ENCODE results near the gene ATXN2L.
A peak's percentile ranks its signal among the peaks of the same experiment; 100 is the strongest.
"Not testable (repeated sequence)": the region's sequence is repeated elsewhere in the genome, so short reads cannot be mapped to it uniquely, and the experiment has no call there.

The ATXN2L gene, protein sequence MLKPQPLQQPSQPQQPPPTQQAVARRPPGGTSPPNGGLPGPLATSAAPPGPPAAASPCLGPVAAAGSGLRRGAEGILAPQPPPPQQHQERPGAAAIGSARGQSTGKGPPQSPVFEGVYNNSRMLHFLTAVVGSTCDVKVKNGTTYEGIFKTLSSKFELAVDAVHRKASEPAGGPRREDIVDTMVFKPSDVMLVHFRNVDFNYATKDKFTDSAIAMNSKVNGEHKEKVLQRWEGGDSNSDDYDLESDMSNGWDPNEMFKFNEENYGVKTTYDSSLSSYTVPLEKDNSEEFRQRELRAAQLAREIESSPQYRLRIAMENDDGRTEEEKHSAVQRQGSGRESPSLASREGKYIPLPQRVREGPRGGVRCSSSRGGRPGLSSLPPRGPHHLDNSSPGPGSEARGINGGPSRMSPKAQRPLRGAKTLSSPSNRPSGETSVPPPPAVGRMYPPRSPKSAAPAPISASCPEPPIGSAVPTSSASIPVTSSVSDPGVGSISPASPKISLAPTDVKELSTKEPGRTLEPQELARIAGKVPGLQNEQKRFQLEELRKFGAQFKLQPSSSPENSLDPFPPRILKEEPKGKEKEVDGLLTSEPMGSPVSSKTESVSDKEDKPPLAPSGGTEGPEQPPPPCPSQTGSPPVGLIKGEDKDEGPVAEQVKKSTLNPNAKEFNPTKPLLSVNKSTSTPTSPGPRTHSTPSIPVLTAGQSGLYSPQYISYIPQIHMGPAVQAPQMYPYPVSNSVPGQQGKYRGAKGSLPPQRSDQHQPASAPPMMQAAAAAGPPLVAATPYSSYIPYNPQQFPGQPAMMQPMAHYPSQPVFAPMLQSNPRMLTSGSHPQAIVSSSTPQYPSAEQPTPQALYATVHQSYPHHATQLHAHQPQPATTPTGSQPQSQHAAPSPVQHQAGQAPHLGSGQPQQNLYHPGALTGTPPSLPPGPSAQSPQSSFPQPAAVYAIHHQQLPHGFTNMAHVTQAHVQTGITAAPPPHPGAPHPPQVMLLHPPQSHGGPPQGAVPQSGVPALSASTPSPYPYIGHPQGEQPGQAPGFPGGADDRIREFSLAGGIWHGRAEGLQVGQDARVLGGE

GRCh38 chr16:28822520-28823290, at the start of gene ATXN2L:
Gene ATXN2L, plus strand, starts transcription at chr16:28822999. Its CDS starts 261 bp downstream, at chr16:28823260.
- DNase-seq: peak; percentile 95

- not testable (repeated sequence) for DNase-seq
Observed at GRCh38 chr16:28781697-28782096, 41.1 kb upstream of the ATXN2L start.

DNA sequence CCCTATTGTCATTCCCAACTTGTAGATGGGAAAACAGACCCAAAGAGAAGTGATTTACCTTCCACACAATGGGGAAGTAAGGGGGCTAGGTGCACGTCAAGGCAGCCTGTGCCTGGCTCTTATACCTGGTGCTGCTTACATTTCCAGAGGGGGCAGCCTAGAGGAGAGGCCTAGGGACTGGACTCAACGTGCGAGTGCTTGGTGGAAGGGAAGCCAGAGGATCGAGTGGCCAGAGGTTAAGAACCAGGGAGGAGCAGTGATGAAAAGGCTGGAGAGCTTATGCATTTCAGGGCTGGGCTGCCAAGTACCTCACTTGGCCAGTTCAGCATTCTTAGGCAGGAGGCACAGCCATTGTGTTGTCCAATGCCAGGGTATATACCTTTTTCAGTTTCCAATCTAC, 40.4 kb upstream of the ATXN2L start:
- not testable (repeated sequence) for DNase-seq

- DNase-seq: peak; percentile 85
Observed at GRCh38 chr16:28802235-28803019, 20.4 kb upstream of the ATXN2L start.

DNA sequence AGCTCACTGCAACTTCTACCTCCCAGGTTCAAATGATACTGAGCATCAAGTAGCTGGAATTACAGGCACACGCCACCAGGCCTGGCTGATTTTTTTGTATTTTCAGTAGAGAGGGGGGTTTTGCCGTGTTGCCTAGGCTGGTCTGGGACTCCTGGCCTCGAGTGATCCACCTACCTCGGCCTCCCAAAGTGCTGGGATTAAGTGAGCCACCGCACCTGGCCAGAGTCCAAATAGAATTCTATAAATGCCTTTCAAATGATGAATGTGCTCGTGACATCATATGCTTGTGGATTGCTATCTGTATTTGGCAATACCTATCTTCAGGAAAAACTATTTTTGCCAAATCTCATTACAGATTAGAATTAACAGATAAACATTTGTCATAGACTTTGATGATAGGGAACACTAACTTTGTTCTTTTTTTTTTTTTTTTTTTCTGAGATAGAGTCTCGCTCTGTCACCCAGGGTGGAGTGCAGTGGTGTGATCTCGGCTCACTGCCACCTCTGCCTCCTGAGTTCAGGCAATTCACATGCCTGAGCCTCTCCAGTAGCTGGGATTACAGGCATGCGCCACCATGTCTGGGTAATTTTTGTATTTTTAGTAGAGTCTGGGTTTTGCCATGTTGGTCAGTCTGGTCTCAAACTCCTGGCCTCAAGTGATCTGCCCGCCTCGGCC, 15.2 kb upstream of the ATXN2L start:
- not testable (repeated sequence) for DNase-seq

GRCh38 chr16:28820016-28820415, 2.8 kb upstream of the ATXN2L start:
- no peak for DNase-seq

DNA sequence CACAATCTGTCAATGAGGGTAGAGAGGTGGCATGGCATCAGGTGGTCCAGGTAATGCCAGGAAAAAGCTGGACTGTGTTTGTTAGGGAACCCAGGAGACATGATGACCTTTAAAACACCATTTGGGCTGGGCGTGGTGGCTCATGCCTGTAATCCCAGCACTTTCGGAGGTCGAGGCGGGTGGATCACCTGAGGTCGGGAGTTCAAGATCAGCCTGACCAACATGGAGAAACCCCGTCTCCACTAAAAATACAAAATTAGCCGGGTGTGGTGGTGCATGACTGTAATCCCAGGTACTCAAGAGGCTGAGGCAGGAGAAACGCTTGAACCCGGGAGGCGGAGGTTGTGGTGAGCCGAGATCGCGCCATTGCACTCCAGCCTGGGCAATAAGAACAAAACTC, 2.3 kb upstream of the ATXN2L start:
- DNase-seq: not testable (repeated sequence)

DNA sequence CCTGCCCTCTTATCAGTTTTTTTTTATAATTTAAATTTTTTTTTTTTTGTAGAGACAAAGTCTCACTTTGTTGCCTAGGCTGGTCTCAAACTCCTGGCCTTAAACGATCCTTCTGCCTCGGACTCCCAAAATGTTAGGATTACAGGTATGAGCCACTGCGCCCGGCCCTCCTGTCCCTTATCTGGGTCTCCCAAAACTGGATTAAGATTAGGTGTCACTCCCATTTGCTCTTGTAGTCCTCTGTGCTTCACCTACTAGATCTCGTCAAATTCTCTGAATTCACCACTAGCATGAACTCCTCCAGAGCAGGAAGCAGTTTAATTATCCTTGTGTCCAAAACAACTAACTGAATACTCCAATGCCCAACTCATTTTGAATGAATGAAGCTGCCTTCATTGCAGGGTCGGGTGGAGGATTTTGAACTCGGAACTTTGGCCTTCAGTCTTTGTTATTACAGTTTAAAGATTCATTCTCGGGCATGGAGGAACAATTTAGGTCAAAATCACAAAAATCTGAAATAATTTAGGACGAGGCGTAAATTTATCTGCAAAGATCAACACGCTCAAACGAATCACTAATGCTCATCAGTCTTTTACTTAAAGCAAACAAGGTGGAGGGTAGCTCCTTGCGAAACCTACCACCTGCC, 802 bp upstream of the ATXN2L start:
- DNase-seq: no peak

- no peak for DNase-seq
Observed at GRCh38 chr16:28823291-28823872, 583 bp downstream of the ATXN2L start.

DNA sequence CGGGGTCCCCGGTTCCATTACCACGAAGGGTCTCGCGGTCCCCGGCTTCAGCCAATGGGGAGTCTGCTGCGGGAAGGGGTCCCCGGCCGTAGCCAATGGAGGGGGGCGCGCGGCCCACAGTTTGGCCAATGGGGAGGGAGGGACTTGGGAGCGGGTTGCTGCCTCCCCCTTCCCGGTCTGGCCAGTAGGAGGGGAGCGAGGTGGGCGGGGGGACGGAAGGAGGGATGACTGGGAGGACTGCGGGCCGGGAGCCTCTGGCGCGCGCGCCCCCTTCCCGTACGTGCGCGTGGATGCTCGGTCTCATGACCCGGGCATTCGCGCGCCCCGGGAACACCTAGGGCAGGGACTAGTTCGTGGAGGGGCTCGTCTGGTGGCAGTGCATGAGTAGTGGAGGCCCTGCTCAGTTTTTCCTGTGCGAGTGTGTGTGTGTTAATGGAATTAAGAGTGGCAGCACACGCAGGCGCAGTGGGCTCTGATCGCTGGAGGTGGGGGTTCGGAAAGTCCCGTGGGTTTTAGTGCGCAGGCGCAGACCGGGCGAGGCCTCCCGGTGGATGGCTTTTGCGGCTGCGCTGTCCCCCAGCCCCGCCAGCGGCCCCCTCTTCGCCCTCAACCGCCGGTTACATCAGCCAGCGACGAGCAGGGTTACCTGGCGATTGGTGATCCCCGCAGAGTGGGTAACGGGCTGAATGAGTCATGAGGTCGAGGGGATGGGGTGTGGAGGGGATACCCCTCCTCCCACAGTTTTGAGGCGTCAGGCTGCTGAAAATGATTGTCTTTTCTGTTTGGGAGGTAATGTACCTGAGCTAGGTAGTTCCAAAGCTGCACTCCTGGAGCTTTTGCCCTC, 1.3 kb downstream of the ATXN2L start:
- peak; percentile 97 for DNase-seq

GRCh38 chr16:28824717-28824973, 1.8 kb downstream of the ATXN2L start:
- no peak for DNase-seq

GRCh38 chr16:28826141-28826540, 3.3 kb downstream of the ATXN2L start:
- no peak for DNase-seq

DNA sequence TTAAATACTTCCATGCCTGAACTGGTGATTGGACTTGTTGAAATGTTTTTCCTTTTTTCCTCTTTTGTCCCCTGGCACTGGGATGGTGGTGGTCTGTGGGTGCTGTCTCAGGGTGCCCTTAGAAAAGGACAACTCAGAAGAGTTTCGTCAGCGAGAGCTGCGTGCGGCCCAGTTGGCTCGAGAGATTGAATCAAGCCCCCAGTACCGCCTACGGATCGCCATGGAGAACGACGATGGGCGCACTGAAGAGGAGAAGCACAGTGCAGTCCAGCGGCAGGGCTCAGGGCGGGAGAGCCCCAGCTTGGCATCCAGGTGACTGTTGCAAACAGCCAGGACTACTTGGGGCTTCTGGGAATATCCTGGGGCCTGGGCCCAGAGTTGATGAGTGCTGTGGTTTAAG, 6.9 kb downstream of the ATXN2L start:
- DNase-seq: no peak

GRCh38 chr16:28830531-28830930, 7.7 kb downstream of the ATXN2L start:
- DNase-seq: no peak

GRCh38 chr16:28834349-28834748, 11.6 kb downstream of the ATXN2L start:
- no peak for DNase-seq

DNA sequence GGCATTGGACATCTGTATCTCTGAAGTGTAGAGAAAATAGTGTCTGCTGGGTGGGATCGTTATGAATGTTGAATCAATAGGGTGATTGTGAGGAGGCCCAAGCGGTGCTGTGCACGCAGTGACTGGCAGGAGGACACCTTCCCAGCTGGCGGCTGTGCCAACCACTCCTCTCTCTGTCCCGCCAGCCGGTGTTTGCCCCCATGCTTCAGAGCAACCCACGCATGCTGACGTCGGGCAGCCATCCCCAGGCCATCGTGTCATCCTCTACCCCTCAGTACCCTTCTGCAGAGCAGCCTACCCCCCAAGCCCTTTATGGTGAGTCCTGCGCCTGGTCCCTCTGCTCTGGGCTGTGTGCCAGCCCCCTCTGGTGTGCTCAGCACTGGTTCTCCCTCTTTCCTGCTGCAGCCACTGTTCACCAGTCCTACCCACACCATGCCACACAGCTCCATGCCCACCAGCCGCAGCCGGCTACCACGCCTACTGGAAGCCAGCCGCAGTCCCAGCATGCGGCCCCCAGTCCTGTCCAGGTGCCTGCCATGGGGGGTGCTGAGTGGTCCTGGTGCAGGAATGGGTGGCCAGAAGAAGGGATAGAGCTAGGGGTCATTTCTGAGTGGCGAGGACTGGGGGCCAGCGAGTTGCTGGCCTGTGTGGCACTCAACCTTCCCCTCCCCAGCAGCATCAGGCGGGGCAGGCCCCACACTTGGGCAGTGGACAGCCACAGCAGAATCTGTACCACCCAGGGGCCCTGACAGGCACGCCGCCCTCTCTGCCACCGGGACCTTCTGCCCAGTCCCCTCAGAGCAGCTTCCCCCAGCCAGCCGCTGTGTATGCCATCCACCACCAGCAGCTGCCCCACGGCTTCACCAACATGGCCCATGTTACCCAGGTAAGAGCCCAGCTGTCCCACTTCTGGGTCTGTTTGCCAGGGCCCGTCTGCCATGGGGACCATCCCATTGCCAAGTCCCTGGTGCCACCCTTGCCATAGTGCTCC, 12.4 kb downstream of the ATXN2L start:
- no peak for DNase-seq

- no peak for DNase-seq
Observed at GRCh38 chr16:28835864-28836760, 13.3 kb downstream of the ATXN2L start.

Measured in CD4-positive, alpha-beta T cell treated with Interleukin-6 for 4 hours (primary cell).